ENCODE results near the gene ANKRD65.

GRCh38 chr1:1460540-1461130 is 39.6 kb upstream of the ANKRD65 start:
- no peak for TF ChIP-seq CTCF (conservative IDR thresholded peaks at IDR 0.05)
- TF ChIP-seq ZFX (IDR thresholded peaks at IDR 0.05): no peak
